GM23248 (cell line): ENCODE data around the gene THOC6. TPM values are rescaled to one million over a fixed set of nuclear protein-coding genes. Genes with fewer than 3 reads are reported as not detected.
"Not testable (repeated sequence)": the region's sequence is repeated elsewhere in the genome, so short reads cannot be mapped to it uniquely, and the experiment has no call there.

Source experiments
- DNase-seq: peaks from one replicate; pipeline ENCODE4 v3.0.0-alpha.2; 2015
- H2AFZ ChIP-seq: fragments of 200-600 bp; sonication (generic); 2 replicates; pipeline ENCODE4 v1.6.1; 2016; ENCODE audit warnings: antibody characterized with exemption
- H3F3A ChIP-seq: fragments of 200-600 bp; sonication (generic); 2 replicates; pipeline ENCODE4 v1.6.1; 2016; ENCODE audit warnings: mild to moderate bottlenecking, antibody characterized with exemption, mixed run types; ENCODE audit not compliant: insufficient read depth
- H3K27ac ChIP-seq: fragments of 200-600 bp; sonication (generic); 2 replicates; pipeline ENCODE4 v1.5.1; 2016; ENCODE audit warnings: mild to moderate bottlenecking
- H3K27me3 ChIP-seq: fragments of 200-600 bp; sonication (generic); replicated peaks from 2 replicates; pipeline ENCODE4 v1.6.1; 2016; ENCODE audit warnings: mild to moderate bottlenecking; ENCODE audit not compliant: insufficient read depth
- H3K36me3 ChIP-seq: fragments of 200-600 bp; sonication (generic); 2 replicates; pipeline ENCODE4 v1.6.1; 2016; ENCODE audit warnings: low read depth, mild to moderate bottlenecking
- H3K4me1 ChIP-seq: fragments of 200-600 bp; sonication (generic); 2 replicates; pipeline ENCODE4 v1.6.1; 2016; ENCODE audit warnings: mild to moderate bottlenecking; ENCODE audit not compliant: insufficient read depth
- H3K4me2 ChIP-seq: fragments of 200-600 bp; sonication (generic); one replicate; pipeline ENCODE4 v1.6.1; 2016; ENCODE audit warnings: mild to moderate bottlenecking; ENCODE audit not compliant: unreplicated experiment
- H3K4me3 ChIP-seq: fragments of 200-600 bp; sonication (generic); 2 replicates; pipeline ENCODE4 v1.5.1; 2016; ENCODE audit warnings: mild to moderate bottlenecking
- H3K79me2 ChIP-seq: fragments of 200-600 bp; sonication (generic); 2 replicates; pipeline ENCODE4 v1.6.1; 2016; ENCODE audit warnings: mild to moderate bottlenecking; ENCODE audit not compliant: insufficient read depth
- H3K9ac ChIP-seq: fragments of 200-600 bp; sonication (generic); 2 replicates; pipeline ENCODE4 v1.6.1; 2016; ENCODE audit warnings: mild to moderate bottlenecking
- H3K9me2 ChIP-seq: fragments of 200-600 bp; sonication (generic); 2 replicates; pipeline ENCODE4 v1.6.1; 2016; ENCODE audit warnings: mixed run types, mild to moderate bottlenecking, moderate library complexity; ENCODE audit not compliant: insufficient read depth
- H3K9me3 ChIP-seq: fragments of 200-600 bp; sonication (generic); one replicate; pipeline ENCODE4 v1.6.1; 2017; ENCODE audit warnings: low read depth
- H4K20me1 ChIP-seq: fragments of 200-600 bp; sonication (generic); 2 replicates; pipeline ENCODE4 v1.6.0; 2016; ENCODE audit not compliant: insufficient read depth
- EZH2 ChIP-seq: fragments of 200-600 bp; sonication (generic); IDR thresholded peaks from 2 replicates; pipeline ENCODE4 v1.6.1; 2018; ENCODE audit warnings: antibody characterized with exemption, mild to moderate bottlenecking; ENCODE audit not compliant: insufficient read depth, poor library complexity, severe bottlenecking
- EZH2phosphoT487 ChIP-seq: fragments of 200-600 bp; sonication (generic); IDR thresholded peaks from 2 replicates; pipeline ENCODE4 v1.6.1; 2018; ENCODE audit warnings: antibody characterized with exemption, moderate library complexity, mild to moderate bottlenecking, low read depth; ENCODE audit not compliant: insufficient read depth
- WGBS, 2 experiments: methylation state at CpG; one replicate each; pipeline ENCODE4 v1.1.6; 2015 to 2017; ENCODE audit warnings: low lambda C conversion rate in 2 of 2, low coverage in 1 of 2; ENCODE audit errors: missing lambda C conversion rate in 2 of 2; 5-methylcytosine and 5-hydroxymethylcytosine counted together
- in situ Hi-C: fragments of 300-500 bp; cut with MboI; formaldehyde crosslinking; loops from 2 replicates; pipeline ENCODE4 v1.15.0; 2020
- polyA plus RNA-seq: library from polyadenylated mRNA; unstranded; fragments of >200 nt; fragmentation: Nextera tagmentation; extraction: Ambion mirVana; gene quantifications from 2 replicates; pipeline ENCODE4 v1.2.1, GENCODE V29; 2016
- total RNA-seq: library from RNA; depleted of rRNA; stranded (reverse); fragments of >200 nt; shearing (Covaris generic); gene quantifications from 2 replicates; pipeline ENCODE4 v1.2.3, GENCODE V29; 2014

Gene THOC6
- total and polyA plus RNA-seq, 2 experiments from 2014 or later = 17.7 to 22.4 TPM

GRCh38 chr16:3054965-3055733 lies 31.3 kb downstream of the THOC6 start:
- in situ Hi-C loops = no loop called here
- Histone ChIP-seq H3K4me1 (no peaks in the 10 kb centered on the region), H3K9me2 (no peaks in the 10 kb centered on the region), H4K20me1 (no peaks in the 10 kb centered on the region), H3K27me3 (0 out of 2 replicates have a peak, but pooled peaks cover 5% of the 10 kb centered on the region), H2AFZ (no peak overlapping the region), H3K4me3 (no peak overlapping the region), H3F3A (no peaks in the 10 kb centered on the region), H3K36me3 (no peaks in the 10 kb centered on the region), H3K9me3 (no peaks in the 10 kb centered on the region), H3K4me2 (no peak overlapping the region), H3K27ac (no peak overlapping the region), H3K79me2 (no peaks in the 10 kb centered on the region), H3K9ac (no peak overlapping the region)
- DNase-seq = no peak
- no peak for TF ChIP-seq EZH2phosphoT487
- TF ChIP-seq EZH2 = no peak
- 80 to 87% methylated on average over 16 to 17 of the region's 17 CpGs for WGBS, 2 experiments

GRCh38 chr16:3055734-3056115 lies 31.9 kb downstream of the THOC6 start:
- H2AFZ ChIP-seq, H3K4me3 ChIP-seq, H3K79me2 ChIP-seq, H3K9ac ChIP-seq, H3F3A ChIP-seq, H3K36me3 ChIP-seq, in situ Hi-C loops, H3K4me1 ChIP-seq, H3K9me2 ChIP-seq, H3K27me3 ChIP-seq, H3K27ac ChIP-seq, H3K9me3 ChIP-seq, H3K4me2 ChIP-seq, DNase-seq, H4K20me1 ChIP-seq: not testable (repeated sequence)
- WGBS, 2 experiments = 29 to 32% methylated on average over 9 of the region's 9 CpGs

GRCh38 chr16:3056336-3057180 lies 32.7 kb downstream of the THOC6 start:
- Histone ChIP-seq H3K9ac (no peak overlapping the region), H3K9me2 (no peaks in the 10 kb centered on the region), H3K4me2 (no peak overlapping the region), H3K27ac (no peak overlapping the region), H3K4me3 (no peak overlapping the region), H2AFZ (no peak overlapping the region), H3K36me3 (no peaks in the 10 kb centered on the region), H4K20me1 (no peaks in the 10 kb centered on the region), H3F3A (no peaks in the 10 kb centered on the region), H3K79me2 (no peaks in the 10 kb centered on the region), H3K27me3 (no peaks in the 10 kb centered on the region), H3K9me3 (no peaks in the 10 kb centered on the region), H3K4me1 (no peaks in the 10 kb centered on the region)
- TF ChIP-seq EZH2 (no peak), EZH2phosphoT487 (no peak)
- DNase-seq = no peak
- 90 to 91% methylated on average over 19 of the region's 19 CpGs for WGBS, 2 experiments
- in situ Hi-C loops = no loop called here

- no peaks in the 10 kb centered on the region for H3K4me1 ChIP-seq
- peak overlapping the region; percentile 81 for H3K4me2 ChIP-seq
- 90 to 92% methylated on average over 19 to 22 of the region's 22 CpGs for WGBS, 2 experiments
- no peak overlapping the region for H3K27ac ChIP-seq
- H3K9me2 ChIP-seq = no peaks in the 10 kb centered on the region
- no peaks in the 10 kb centered on the region for H3K27me3 ChIP-seq
- no peak for DNase-seq
- H3K79me2 ChIP-seq = no peaks in the 10 kb centered on the region
- H3K9me3 ChIP-seq = no peaks in the 10 kb centered on the region
- no peaks in the 10 kb centered on the region for H3F3A ChIP-seq
- no peak overlapping the region for H3K9ac ChIP-seq
- H4K20me1 ChIP-seq = no peaks in the 10 kb centered on the region
- no peak overlapping the region; the same call in 1 of the 2 replicates for H3K4me3 ChIP-seq
- in situ Hi-C loops = no loop called here
- TF ChIP-seq EZH2phosphoT487 (no peak), EZH2 (no peak)
- H2AFZ ChIP-seq = no peak overlapping the region
- no peaks in the 10 kb centered on the region for H3K36me3 ChIP-seq
Observed at GRCh38 chr16:3057181-3058138, 33.6 kb downstream of the THOC6 start.
